ENCODE data around the gene TFDP1. TPM values are rescaled to one million over a fixed set of nuclear protein-coding genes. Genes with fewer than 3 reads are reported as not detected.

Gene TFDP1
- total RNA-seq: 100 to 1,000 TPM; 152 to 153 TPM

DNA sequence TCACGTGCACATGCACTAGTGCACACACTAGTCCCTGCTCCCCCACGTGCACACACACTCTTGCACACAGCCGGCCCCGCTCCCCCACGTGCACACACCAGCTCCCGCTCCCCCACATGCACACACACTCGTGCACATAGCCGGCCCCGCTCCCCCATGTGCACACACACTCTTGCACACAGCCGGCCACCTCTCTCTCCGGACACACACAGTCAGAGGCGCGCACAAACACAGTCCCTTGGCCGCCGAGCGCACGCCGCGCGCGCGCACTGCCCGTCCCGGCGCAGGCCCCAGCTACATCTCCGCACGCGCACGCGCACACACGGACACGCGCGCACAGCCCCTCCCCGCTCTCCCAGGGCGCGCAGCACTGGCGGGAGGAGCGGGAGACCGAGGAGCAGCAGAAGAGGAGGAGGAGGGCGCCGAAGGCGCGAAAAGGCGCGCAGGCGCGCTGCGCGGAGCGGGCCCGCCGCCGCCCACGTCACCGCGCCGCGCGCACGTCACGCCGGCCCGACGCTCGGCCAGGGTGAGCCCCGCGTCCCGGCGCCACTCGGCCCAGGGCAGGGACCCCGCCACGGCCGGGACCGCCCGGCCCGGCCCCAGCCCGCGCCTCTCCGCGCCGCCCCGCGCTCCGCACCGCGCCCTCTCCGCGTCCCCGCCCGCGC is at the start of gene TFDP1:
Gene TFDP1 (plus strand): TSS at position 549 of the 665 bp plus-strand sequence. CDS start 1,085 bp downstream, outside the sequence.
- ChIA-PET POLR2A (no interaction called here), CTCF (interaction anchor here (0.6 kb wide), 1 partner anchor 11 kb away, joined by 3 read pairs; no protein-coding TSS in a partner anchor)
- Mint-ChIP-seq H3K4me3 (peak within 1 kb of the TSS; percentile 90), H3K27me3 (peaks cover 5% of the 10 kb centered on the region), H3K27ac (peak within 1 kb of the TSS; percentile 93), H3K36me3 (ENCODE audit: low read depth) (peaks cover 35% of the 10 kb centered on the region), H3K4me1 (peaks cover 38% of the 10 kb centered on the region), H3K9me3 (no peaks in the 10 kb centered on the region)
- DNase-seq: peak; percentile 88

GRCh38 chr13:113535381-113535781 is 49.2 kb upstream of the TFDP1 start:
- Mint-ChIP-seq H3K36me3 (ENCODE audit: low read depth) (peaks cover 4% of the 10 kb centered on the region), H3K4me1 (no peaks in the 10 kb centered on the region), H3K27ac (no peak overlapping the region), H3K9me3 (no peaks in the 10 kb centered on the region), H3K4me3 (no peak overlapping the region), H3K27me3 (no peaks in the 10 kb centered on the region)
- DNase-seq: no peak
- CTCF ChIA-PET: interaction anchor here (1.1 kb wide), 1 partner anchor 14 kb away, joined by 3 read pairs; no protein-coding TSS in a partner anchor
- POLR2A ChIA-PET: no interaction called here

GRCh38 chr13:113536461-113537110 is 48.0 kb upstream of the TFDP1 start:
- Mint-ChIP-seq H3K27ac (no peak overlapping the region), H3K36me3 (ENCODE audit: low read depth) (peaks cover 12% of the 10 kb centered on the region), H3K27me3 (no peaks in the 10 kb centered on the region), H3K4me1 (no peaks in the 10 kb centered on the region), H3K4me3 (no peak overlapping the region), H3K9me3 (peaks cover 4% of the 10 kb centered on the region)
- DNase-seq: no peak
- CTCF ChIA-PET: no interaction called here
- POLR2A ChIA-PET: no interaction called here

DNA sequence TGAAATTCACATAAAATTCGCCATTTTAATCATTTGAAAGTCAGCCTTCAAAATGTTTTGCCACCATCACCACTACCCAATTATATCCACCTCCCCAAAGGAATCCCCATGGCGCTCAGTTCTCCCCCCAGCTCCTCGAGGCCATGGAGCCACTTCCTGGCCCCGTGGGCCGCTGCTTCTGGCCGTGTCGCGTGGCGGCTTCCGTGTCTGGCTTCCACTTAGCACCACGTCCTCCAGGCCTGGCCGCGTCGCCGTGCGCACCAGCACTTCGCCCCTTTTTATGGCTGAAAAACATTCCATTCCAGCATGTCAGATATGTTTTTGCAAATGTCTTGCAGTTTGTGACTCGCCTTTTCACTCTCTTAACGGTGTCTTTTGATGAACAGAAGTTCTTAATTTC is 47.3 kb upstream of the TFDP1 start:
- no peak overlapping the region for H3K27ac Mint-ChIP-seq
- POLR2A ChIA-PET: no interaction called here

DNA sequence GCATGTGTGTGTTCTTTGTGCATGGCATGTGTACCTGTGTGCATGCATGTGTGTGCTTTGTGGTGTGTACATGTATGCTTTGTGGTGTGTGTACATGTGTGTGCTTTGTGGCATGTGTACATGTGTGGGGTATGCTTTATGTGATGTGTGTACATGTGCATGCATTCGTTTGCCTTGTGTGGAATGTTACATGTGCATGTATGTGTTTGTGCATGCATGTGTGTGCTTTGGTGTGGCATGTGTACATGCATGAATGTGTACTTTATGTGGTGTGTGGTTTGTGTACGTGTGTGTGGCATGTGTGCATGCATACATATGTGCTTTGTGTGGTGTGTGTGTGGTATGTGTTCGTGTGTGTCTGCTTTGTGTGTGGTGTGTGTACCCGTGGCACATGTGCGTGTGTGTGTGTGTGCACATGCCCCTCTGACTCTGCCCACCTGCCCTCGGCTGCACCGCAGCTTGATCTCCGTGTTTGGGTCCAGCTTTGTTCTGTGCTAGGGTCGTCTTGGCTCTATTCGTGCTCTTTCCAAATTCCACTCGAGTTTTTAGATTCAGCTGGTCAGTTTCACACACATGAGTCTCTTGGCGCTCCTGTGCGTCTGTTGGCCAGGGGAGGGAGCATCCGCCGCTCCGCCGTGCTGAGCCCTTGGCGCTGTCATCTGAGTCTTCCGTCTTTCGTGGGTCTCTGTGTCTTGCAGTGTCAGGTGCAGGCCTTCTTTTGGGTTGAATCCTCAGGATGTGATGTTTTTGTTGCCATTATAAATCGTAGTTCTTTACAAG is 46.5 kb upstream of the TFDP1 start:
- CTCF ChIA-PET: no interaction called here
- Mint-ChIP-seq H3K36me3 (ENCODE audit: low read depth) (peaks cover 12% of the 10 kb centered on the region), H3K4me1 (no peaks in the 10 kb centered on the region), H3K4me3 (no peak overlapping the region), H3K9me3 (peaks cover 4% of the 10 kb centered on the region), H3K27ac (no peak overlapping the region), H3K27me3 (no peaks in the 10 kb centered on the region)
- no peak for DNase-seq
- POLR2A ChIA-PET: no interaction called here

More for the DNA sequence above, 47.3 kb upstream of the TFDP1 start:
- Mint-ChIP-seq H3K4me1 (no peaks in the 10 kb centered on the region), H3K36me3 (ENCODE audit: low read depth) (peaks cover 12% of the 10 kb centered on the region), H3K9me3 (peaks cover 4% of the 10 kb centered on the region), H3K4me3 (no peak overlapping the region), H3K27me3 (no peaks in the 10 kb centered on the region)
- DNase-seq: no peak
- CTCF ChIA-PET: no interaction called here

- H3K27ac Mint-ChIP-seq: no peak overlapping the region
Observed at GRCh38 chr13:113538689-113539058, 45.9 kb upstream of the TFDP1 start.

DNA sequence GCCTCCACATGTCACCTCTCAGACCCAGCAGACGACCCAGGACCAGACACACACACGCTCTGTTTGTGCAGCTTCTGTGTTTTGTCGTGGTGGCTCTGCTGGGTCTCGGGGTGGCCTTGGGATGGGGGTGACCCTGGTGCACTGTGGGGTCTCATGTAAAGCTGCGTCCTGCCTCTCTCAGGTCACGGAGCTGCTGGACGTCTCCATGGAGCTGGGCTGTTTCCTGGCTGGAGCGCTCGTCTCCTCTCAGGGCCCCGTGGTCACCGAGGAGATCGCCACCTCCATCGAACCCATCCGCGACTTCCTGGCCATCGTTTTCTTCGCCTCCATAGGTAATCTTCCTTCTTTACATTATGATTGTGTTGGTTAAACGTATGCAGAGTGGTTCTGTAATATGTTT is 45.4 kb upstream of the TFDP1 start:
- POLR2A ChIA-PET: no interaction called here
- no peak overlapping the region for H3K4me3 Mint-ChIP-seq
- DNase-seq: no peak
- peaks cover 17% of the 10 kb centered on the region for H3K36me3 Mint-ChIP-seq (ENCODE audit: low read depth)
- H3K9me3 Mint-ChIP-seq: peaks cover 4% of the 10 kb centered on the region
- peaks cover 3% of the 10 kb centered on the region for H3K4me1 Mint-ChIP-seq
- no peak overlapping the region for H3K27ac Mint-ChIP-seq
- no peaks in the 10 kb centered on the region for H3K27me3 Mint-ChIP-seq
- CTCF ChIA-PET: interaction anchor here (1.8 kb wide), 1 partner anchor 10 kb away, joined by 5 read pairs; no protein-coding TSS in a partner anchor

More at GRCh38 chr13:113538689-113539058, 45.9 kb upstream of the TFDP1 start:
- Mint-ChIP-seq H3K36me3 (ENCODE audit: low read depth) (peaks cover 15% of the 10 kb centered on the region), H3K4me1 (peaks cover 3% of the 10 kb centered on the region), H3K9me3 (peaks cover 4% of the 10 kb centered on the region), H3K27me3 (no peaks in the 10 kb centered on the region), H3K4me3 (no peak overlapping the region)
- no peak for DNase-seq
- POLR2A ChIA-PET: no interaction called here
- CTCF ChIA-PET: no interaction called here

GRCh38 chr13:113539822-113540221 is 44.7 kb upstream of the TFDP1 start:
- Mint-ChIP-seq H3K36me3 (ENCODE audit: low read depth) (peaks cover 17% of the 10 kb centered on the region), H3K4me3 (no peak overlapping the region), H3K9me3 (peaks cover 4% of the 10 kb centered on the region), H3K27me3 (no peaks in the 10 kb centered on the region), H3K27ac (peak overlapping the region; percentile 32), H3K4me1 (peaks cover 3% of the 10 kb centered on the region)
- ChIA-PET POLR2A (no interaction called here), CTCF (interaction anchor here (1.8 kb wide), 1 partner anchor 9 kb away, joined by 5 read pairs; no protein-coding TSS in a partner anchor)
- DNase-seq: no peak

- DNase-seq: no peak
- Mint-ChIP-seq H3K27ac (no peak overlapping the region), H3K9me3 (peaks cover 4% of the 10 kb centered on the region), H3K4me3 (no peak overlapping the region), H3K27me3 (no peaks in the 10 kb centered on the region), H3K36me3 (ENCODE audit: low read depth) (peaks cover 17% of the 10 kb centered on the region), H3K4me1 (peaks cover 3% of the 10 kb centered on the region)
- POLR2A ChIA-PET: no interaction called here
- CTCF ChIA-PET: interaction anchor here (1.8 kb wide), 1 partner anchor 8 kb away, joined by 5 read pairs; no protein-coding TSS in a partner anchor
Observed at GRCh38 chr13:113540523-113540922, 44.0 kb upstream of the TFDP1 start.

GRCh38 chr13:113542751-113543424 is 41.7 kb upstream of the TFDP1 start:
- ChIA-PET CTCF (no interaction called here), POLR2A (no interaction called here)
- no peak overlapping the region for H3K4me3 Mint-ChIP-seq
- peaks cover 17% of the 10 kb centered on the region for H3K36me3 Mint-ChIP-seq (ENCODE audit: low read depth)
- no peaks in the 10 kb centered on the region for H3K27me3 Mint-ChIP-seq
- H3K9me3 Mint-ChIP-seq: peaks cover 4% of the 10 kb centered on the region
- H3K4me1 Mint-ChIP-seq: peaks cover 3% of the 10 kb centered on the region
- DNase-seq: no peak
- H3K27ac Mint-ChIP-seq: no peak overlapping the region

DNA sequence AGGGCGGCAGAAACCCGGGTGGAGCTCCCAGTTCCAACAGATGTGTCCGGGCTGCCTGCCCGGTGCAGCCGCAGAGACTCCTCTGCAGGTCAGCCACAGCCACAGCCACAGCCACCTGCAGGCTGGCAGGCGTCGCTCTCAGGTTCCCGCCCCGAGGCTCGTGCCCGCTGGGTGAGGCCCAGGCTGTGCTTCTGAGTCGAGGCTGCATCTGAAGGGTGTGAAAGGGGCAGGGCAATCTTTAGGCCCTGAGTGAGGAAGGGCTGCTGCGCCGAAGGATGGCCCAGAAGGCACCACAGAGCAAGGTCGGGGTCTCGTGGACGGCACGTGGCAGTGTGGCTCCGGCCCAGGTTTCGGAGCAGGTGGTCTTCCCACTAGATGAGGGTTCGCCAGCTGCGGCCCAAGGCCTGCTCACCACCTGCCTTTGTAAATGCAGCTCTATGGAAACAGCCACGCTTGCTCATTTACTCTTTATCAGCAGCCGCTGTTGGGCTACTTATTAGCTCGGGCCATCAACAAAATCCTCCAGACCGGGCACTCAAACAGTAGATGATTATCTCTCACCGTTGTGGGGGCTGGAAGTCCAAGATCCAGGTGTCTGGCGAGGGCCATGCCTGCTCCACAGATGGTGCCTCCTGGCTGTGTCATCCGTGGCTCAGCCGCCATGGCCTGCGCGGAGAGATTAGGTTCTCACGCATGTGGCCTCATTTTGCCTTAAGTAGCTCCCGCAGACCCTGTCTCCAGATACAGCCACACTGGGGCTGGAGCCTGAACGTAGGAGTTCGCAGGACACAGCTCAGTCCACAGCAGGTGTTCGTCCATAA is 40.3 kb upstream of the TFDP1 start:
- no peak for DNase-seq
- ChIA-PET POLR2A (interaction anchor here (0.6 kb wide), 1 partner anchor 125 kb away, joined by 4 read pairs; no protein-coding TSS in a partner anchor), CTCF (interaction anchor here (0.7 kb wide), 1 partner anchor 122 kb away, joined by 3 read pairs; no protein-coding TSS in a partner anchor)
- Mint-ChIP-seq H3K36me3 (ENCODE audit: low read depth) (peaks cover 17% of the 10 kb centered on the region), H3K4me3 (no peak overlapping the region), H3K9me3 (peaks cover 4% of the 10 kb centered on the region), H3K27ac (no peak overlapping the region), H3K27me3 (no peaks in the 10 kb centered on the region), H3K4me1 (peaks cover 3% of the 10 kb centered on the region)

GRCh38 chr13:113544896-113545295 is 39.7 kb upstream of the TFDP1 start:
- CTCF ChIA-PET: interaction anchor here (0.7 kb wide), 1 partner anchor 122 kb away, joined by 3 read pairs; no protein-coding TSS in a partner anchor
- Mint-ChIP-seq H3K4me3 (no peak overlapping the region), H3K27ac (no peak overlapping the region), H3K4me1 (peaks cover 3% of the 10 kb centered on the region), H3K9me3 (peaks cover 4% of the 10 kb centered on the region), H3K27me3 (no peaks in the 10 kb centered on the region), H3K36me3 (ENCODE audit: low read depth) (peaks cover 15% of the 10 kb centered on the region)
- POLR2A ChIA-PET: no interaction called here
- no peak for DNase-seq

Measured in activated CD4-positive, alpha-beta T cell treated with anti-CD3 and anti-CD28 coated beads, Interleukin-2, amount 10 ng/mL, durations not matched to agents 7 days and 5 days (primary cell).